GM12878 (cell line): ENCODE data around the gene COL18A1. TPM values are rescaled to one million over a fixed set of nuclear protein-coding genes. Genes with fewer than 3 reads are reported as not detected.

ENCODE experiments used
- ATAC-seq: fragments of 200-7000 bp; cut with Tn5 transposase; 3 replicates; pipeline ENCODE4 v1.9.1; 2020; ENCODE audit warnings: mild to moderate bottlenecking, moderate library complexity
- BruUV-seq: library from RNA; stranded (reverse); fragments of 400-500 nt; replicated peaks from 2 replicates; lab custom pipeline; 2021; lab: Mats Ljungman, UMichigan
- CTCF ChIA-PET: fragments of 300-600 bp; sonication (Branson Sonifier 250); formaldehyde crosslinking; extraction: SDS; loops from one replicate; lab custom pipeline; 2021; ENCODE audit warnings: inconsistent platforms; lab: Yijun Ruan, JAX
- POLR2A ChIA-PET: fragments of 350-600 bp; formaldehyde crosslinking; extraction: SDS; loops from one replicate; lab custom pipeline; 2021; ENCODE audit warnings: inconsistent platforms; lab: Charles Lee
- RAD21 ChIA-PET: fragments of 300-600 bp; sonication (Branson Sonifier 250); formaldehyde crosslinking; loops from one replicate; lab custom pipeline; 2023; ENCODE audit warnings: antibody characterized with exemption; ENCODE audit not compliant: unreplicated experiment; lab: Charles Lee
- SMC1A ChIA-PET: fragments of 300-600 bp; sonication (Branson Sonifier 250); formaldehyde crosslinking; loops from one replicate; lab custom pipeline; 2023; ENCODE audit not compliant: unreplicated experiment, uncharacterized antibody; lab: Charles Lee
- DNase-seq: peaks from one replicate; pipeline ENCODE4 v3.0.0-alpha.2; 2011; ENCODE audit warnings: low read depth, low spot score
- FAIRE-seq: peaks from 3 replicates; lab custom pipeline; 2011; peaks lifted over from hg19 to GRCh38; lab: Jason Lieb, UNC
- H2AFZ ChIP-seq: 2 replicates; pipeline ENCODE4 v1.6.0; 2011; ENCODE audit warnings: low read depth, low read length, control low read depth; ENCODE audit not compliant: control insufficient read depth
- H3K27ac ChIP-seq: 2 replicates; pipeline ENCODE4 v1.5.1; 2011; ENCODE audit warnings: control low read depth; ENCODE audit not compliant: control insufficient read depth, insufficient read depth
- H3K27me3 ChIP-seq, 2 experiments: replicated peaks in 1 of 2; 2 replicates each; pipeline versions ENCODE4 v1.6.0 to v1.6.1; 2011; ENCODE audit warnings: low read length in 1 of 2; ENCODE audit not compliant: control insufficient read depth in 2 of 2, insufficient read depth in 2 of 2
- H3K36me3 ChIP-seq, 2 experiments: 2 replicates each; pipeline ENCODE4 v1.5.1; 2011; ENCODE audit warnings: low read length in 1 of 2; ENCODE audit not compliant: control insufficient read depth in 2 of 2, insufficient read depth in 2 of 2
- H3K4me1 ChIP-seq: 2 replicates; pipeline ENCODE4 v1.6.1; 2011; ENCODE audit warnings: mild to moderate bottlenecking, low read length, moderate library complexity, mixed read lengths; ENCODE audit not compliant: control insufficient read depth, insufficient read depth
- H3K4me2 ChIP-seq: 2 replicates; pipeline ENCODE4 v1.6.0; 2011; ENCODE audit warnings: control low read depth; ENCODE audit not compliant: control insufficient read depth, insufficient read depth
- H3K4me3 ChIP-seq: fragments of 200-600 bp; sonication (generic); 2 replicates; pipeline ENCODE4 v1.5.1; 2016
- H3K79me2 ChIP-seq: 2 replicates; pipeline ENCODE4 v1.6.0; 2011; ENCODE audit warnings: low read length; ENCODE audit not compliant: control insufficient read depth, insufficient read depth
- H3K9ac ChIP-seq: 2 replicates; pipeline ENCODE4 v1.8.0; 2011; ENCODE audit warnings: low read length, control low read depth, mixed read lengths; ENCODE audit not compliant: control insufficient read depth, insufficient read depth
- H3K9me3 ChIP-seq: replicated peaks from 3 replicates; pipeline ENCODE4 v1.5.1; 2011; ENCODE audit warnings: mild to moderate bottlenecking, low read length; ENCODE audit not compliant: control insufficient read depth, insufficient read depth
- H4K20me1 ChIP-seq: 2 replicates; pipeline ENCODE4 v1.6.0; 2011; ENCODE audit not compliant: control insufficient read depth, insufficient read depth
- EGR1 ChIP-seq, 2 experiments: IDR thresholded peaks; 1 replicate in 1 of 2; 2 replicates in 1 of 2; pipeline ENCODE4 v1.6.1; 2011 to 2012; ENCODE audit warnings: low read depth in 2 of 2, low read length in 2 of 2, borderline replicate concordance in 1 of 2, mild to moderate bottlenecking in 1 of 2, moderate library complexity in 1 of 2
- KAT2A ChIP-seq: conservative IDR thresholded peaks from 2 replicates; pipeline ENCODE4 v1.6.1; 2011; ENCODE audit warnings: low read depth, low read length; ENCODE audit not compliant: control insufficient read depth
- NFXL1 ChIP-seq: fragments of 450-650 bp; IDR thresholded peaks from 2 replicates; pipeline ENCODE4 v1.6.1; 2017; ENCODE audit warnings: antibody characterized with exemption, mild to moderate bottlenecking, borderline replicate concordance
- SREBF2 ChIP-seq: IDR thresholded peaks from 2 replicates; pipeline ENCODE4 v1.6.1; 2012; ENCODE audit warnings: mild to moderate bottlenecking, low read length
- STAT1 ChIP-seq: fragments of 450-650 bp; conservative IDR thresholded peaks from 2 replicates; pipeline ENCODE4 v1.6.1; 2014; ENCODE audit warnings: antibody characterized with exemption, mild to moderate bottlenecking
- TAF1 ChIP-seq: IDR thresholded peaks from 2 replicates; pipeline ENCODE4 v1.6.1; 2011; ENCODE audit warnings: mild to moderate bottlenecking, low read depth, low read length, borderline replicate concordance
- TCF3 ChIP-seq: IDR thresholded peaks from 2 replicates; pipeline ENCODE4 v1.6.1; 2012; ENCODE audit warnings: low read depth, mild to moderate bottlenecking, low read length, borderline replicate concordance; ENCODE audit not compliant: insufficient read depth
- WGBS: methylation state at CpG from one replicate; pipeline ENCODE4 v1.1.6; 2016; ENCODE audit warnings: low lambda C conversion rate; ENCODE audit not compliant: insufficient replicate concordance, insufficient coverage; ENCODE audit errors: missing lambda C conversion rate; 5-methylcytosine and 5-hydroxymethylcytosine counted together
- in situ Hi-C: fragments of 300-500 bp; cut with MboI; formaldehyde crosslinking; loops from 9 replicates; pipeline ENCODE4 v1.14.3; 2018; ENCODE audit warnings: mixed read lengths
- intact Hi-C: fragments of 100-400 bp; cut with micrococcal nuclease; formaldehyde crosslinking; loops from one replicate; pipeline ENCODE4 v1.14.2; 2022; ENCODE audit not compliant: unreplicated experiment
- polyA plus RNA-seq, 11 experiments: library from polyadenylated mRNA; depleted of rRNA in 4 of 11; unstranded in 6 of 11; stranded (reverse) in 5 of 11; fragments of >200 nt; fragmentation: Nextera tagmentation in 4 of 11; fragmentation: Illumina TruSeq in 1 of 11; extraction: Ambion mirVana in 4 of 11; extraction: Trizol in 1 of 11; gene quantifications; 1 replicate in 1 of 11; 2 replicates in 10 of 11; pipeline versions ENCODE4 v1.2.1 to v1.2.3, GENCODE V29; 2011 to 2016; ENCODE audit warnings: inconsistent platforms in 2 of 11, missing spikeins in 2 of 11, low read depth in 1 of 11
- total RNA-seq, 4 experiments: library from RNA; depleted of rRNA in 3 of 4; stranded (reverse); fragments of >200 nt in 3 of 4; fragmentation: Illumina TruSeq in 1 of 4; extraction: Trizol in 1 of 4; gene quantifications; 2 replicates each; pipeline versions ENCODE4 v1.2.1 to v1.2.3, GENCODE V29; 2013 to 2021
- TF ChIP-seq, protein P1 (sequence below): IDR thresholded peaks from 2 replicates; pipeline ENCODE4 v1.6.1; 2011; ENCODE audit warnings: mild to moderate bottlenecking, low read depth, low read length, moderate library complexity; ENCODE audit not compliant: insufficient replicate concordance
- TF ChIP-seq, protein P2 (sequence below): fragments of 450-650 bp; IDR thresholded peaks from 2 replicates; pipeline ENCODE4 v1.6.1; 2016; ENCODE audit warnings: mild to moderate bottlenecking, moderate library complexity, borderline replicate concordance
- TF ChIP-seq, protein P3 (sequence below): fragments of 450-650 bp; IDR thresholded peaks from 2 replicates; pipeline ENCODE4 v1.6.1; 2014; ENCODE audit warnings: mild to moderate bottlenecking
- TF ChIP-seq, protein P4 (sequence below): IDR thresholded peaks from 2 replicates; pipeline ENCODE4 v1.6.1; 2012; ENCODE audit warnings: low read depth, low read length, improper control_type of control experiment

The COL18A1 gene
- total and polyA plus RNA-seq, 10 of the 15 experiments (the other 5 are each of a cell fraction or from before 2014, with no cell fraction given): under 0.01 to 0.49 (median 0.09) TPM; not detected in 3

DNA sequence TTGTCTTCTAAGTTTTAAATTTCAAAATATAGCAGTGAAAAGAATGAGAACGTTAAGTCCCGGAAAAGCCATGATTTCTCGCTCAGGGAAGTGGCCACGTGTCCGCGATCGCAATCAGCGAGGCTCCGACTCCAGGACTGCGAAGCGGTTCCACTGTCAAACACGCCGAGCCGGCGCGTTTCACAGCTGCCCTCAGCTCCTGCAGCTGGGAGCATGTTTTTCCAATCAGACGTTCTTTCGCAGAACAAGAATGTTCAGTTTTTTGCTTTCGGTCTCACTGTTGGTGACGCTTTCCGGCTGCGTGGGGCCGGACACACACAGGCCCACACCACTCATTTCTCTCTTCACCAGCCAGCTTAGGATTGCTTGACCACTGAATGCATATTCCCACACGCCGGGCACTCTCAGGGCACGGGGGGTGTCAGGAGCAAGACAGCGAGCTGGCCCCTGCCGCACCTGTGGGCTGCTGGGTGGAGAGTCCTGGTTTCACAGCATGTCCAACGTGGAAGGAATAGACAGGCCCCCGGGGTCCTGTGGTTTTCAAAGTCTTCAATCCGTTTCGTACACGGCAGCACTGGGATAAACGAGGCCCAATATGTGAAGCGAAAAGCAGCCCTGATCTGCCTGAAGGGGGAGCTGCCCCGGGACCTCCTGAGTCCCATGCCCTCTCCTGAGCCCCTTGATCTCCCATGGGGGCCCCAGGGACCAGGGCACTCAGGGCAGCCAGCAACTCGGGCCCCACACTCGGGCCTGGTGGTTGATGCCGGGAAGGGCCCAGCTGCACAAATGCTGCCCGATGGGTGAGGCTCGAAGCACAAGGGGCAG, 47.3 kb upstream of the COL18A1 start:
- in situ Hi-C loops: no loop called here
- DNase-seq: no peak
- no peak for ATAC-seq
- Histone ChIP-seq H3K27me3 (no peaks in the 10 kb centered on the region; a peak in 1 of 4 replicates), H3K36me3 (no peaks in the 10 kb centered on the region), H3K27ac (no peak overlapping the region), H2AFZ (no peak overlapping the region), H3K9me3 (no peaks in the 10 kb centered on the region), H3K9ac (no peak overlapping the region), H3K4me1 (no peaks in the 10 kb centered on the region), H4K20me1 (no peaks in the 10 kb centered on the region), H3K4me2 (no peak overlapping the region), H3K4me3 (no peak overlapping the region), H3K79me2 (no peaks in the 10 kb centered on the region)
- BruUV-seq: no TSS peak
- POLR2A ChIA-PET: no interaction called here
- intact Hi-C loops: no loop called here
- CTCF ChIA-PET: interaction anchor here (0.5 kb wide), 1 partner anchor 49 kb away, joined by 3 read pairs; no protein-coding TSS in a partner anchor
- RAD21 ChIA-PET: no interaction called here
- SMC1A ChIA-PET: no interaction called here
- 48% methylated on average over 40 of the region's 41 CpGs for WGBS
- no peak for TF ChIP-seq TAF1
- TF ChIP-seq NFXL1: no peak
- TF ChIP-seq KAT2A: no peak
- TF ChIP-seq, protein P1, sequence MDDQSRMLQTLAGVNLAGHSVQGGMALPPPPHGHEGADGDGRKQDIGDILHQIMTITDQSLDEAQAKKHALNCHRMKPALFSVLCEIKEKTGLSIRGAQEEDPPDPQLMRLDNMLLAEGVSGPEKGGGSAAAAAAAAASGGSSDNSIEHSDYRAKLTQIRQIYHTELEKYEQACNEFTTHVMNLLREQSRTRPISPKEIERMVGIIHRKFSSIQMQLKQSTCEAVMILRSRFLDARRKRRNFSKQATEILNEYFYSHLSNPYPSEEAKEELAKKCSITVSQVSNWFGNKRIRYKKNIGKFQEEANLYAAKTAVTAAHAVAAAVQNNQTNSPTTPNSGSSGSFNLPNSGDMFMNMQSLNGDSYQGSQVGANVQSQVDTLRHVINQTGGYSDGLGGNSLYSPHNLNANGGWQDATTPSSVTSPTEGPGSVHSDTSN: no peak
- TF ChIP-seq, protein P2, sequence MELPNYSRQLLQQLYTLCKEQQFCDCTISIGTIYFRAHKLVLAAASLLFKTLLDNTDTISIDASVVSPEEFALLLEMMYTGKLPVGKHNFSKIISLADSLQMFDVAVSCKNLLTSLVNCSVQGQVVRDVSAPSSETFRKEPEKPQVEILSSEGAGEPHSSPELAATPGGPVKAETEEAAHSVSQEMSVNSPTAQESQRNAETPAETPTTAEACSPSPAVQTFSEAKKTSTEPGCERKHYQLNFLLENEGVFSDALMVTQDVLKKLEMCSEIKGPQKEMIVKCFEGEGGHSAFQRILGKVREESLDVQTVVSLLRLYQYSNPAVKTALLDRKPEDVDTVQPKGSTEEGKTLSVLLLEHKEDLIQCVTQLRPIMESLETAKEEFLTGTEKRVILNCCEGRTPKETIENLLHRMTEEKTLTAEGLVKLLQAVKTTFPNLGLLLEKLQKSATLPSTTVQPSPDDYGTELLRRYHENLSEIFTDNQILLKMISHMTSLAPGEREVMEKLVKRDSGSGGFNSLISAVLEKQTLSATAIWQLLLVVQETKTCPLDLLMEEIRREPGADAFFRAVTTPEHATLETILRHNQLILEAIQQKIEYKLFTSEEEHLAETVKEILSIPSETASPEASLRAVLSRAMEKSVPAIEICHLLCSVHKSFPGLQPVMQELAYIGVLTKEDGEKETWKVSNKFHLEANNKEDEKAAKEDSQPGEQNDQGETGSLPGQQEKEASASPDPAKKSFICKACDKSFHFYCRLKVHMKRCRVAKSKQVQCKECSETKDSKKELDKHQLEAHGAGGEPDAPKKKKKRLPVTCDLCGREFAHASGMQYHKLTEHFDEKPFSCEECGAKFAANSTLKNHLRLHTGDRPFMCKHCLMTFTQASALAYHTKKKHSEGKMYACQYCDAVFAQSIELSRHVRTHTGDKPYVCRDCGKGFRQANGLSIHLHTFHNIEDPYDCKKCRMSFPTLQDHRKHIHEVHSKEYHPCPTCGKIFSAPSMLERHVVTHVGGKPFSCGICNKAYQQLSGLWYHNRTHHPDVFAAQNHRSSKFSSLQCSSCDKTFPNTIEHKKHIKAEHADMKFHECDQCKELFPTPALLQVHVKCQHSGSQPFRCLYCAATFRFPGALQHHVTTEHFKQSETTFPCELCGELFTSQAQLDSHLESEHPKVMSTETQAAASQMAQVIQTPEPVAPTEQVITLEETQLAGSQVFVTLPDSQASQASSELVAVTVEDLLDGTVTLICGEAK: no peak
- TF ChIP-seq TCF3: no peak
- no peak for TF ChIP-seq STAT1
- TF ChIP-seq SREBF2: no peak
- no peak for TF ChIP-seq EGR1 (IDR thresholded peaks at IDR 0.05; ENCODE audit: borderline replicate concordance in 1 of 2, low read depth in 2 of 2, low read length in 2 of 2)
- TF ChIP-seq, protein P3, sequence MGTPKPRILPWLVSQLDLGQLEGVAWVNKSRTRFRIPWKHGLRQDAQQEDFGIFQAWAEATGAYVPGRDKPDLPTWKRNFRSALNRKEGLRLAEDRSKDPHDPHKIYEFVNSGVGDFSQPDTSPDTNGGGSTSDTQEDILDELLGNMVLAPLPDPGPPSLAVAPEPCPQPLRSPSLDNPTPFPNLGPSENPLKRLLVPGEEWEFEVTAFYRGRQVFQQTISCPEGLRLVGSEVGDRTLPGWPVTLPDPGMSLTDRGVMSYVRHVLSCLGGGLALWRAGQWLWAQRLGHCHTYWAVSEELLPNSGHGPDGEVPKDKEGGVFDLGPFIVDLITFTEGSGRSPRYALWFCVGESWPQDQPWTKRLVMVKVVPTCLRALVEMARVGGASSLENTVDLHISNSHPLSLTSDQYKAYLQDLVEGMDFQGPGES: no peak
- TF ChIP-seq, protein P4, sequence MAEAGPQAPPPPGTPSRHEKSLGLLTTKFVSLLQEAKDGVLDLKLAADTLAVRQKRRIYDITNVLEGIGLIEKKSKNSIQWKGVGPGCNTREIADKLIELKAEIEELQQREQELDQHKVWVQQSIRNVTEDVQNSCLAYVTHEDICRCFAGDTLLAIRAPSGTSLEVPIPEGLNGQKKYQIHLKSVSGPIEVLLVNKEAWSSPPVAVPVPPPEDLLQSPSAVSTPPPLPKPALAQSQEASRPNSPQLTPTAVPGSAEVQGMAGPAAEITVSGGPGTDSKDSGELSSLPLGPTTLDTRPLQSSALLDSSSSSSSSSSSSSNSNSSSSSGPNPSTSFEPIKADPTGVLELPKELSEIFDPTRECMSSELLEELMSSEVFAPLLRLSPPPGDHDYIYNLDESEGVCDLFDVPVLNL: no peak
- no peak for FAIRE-seq
